Osteocyte (in vitro differentiated cells): ENCODE measurements around the gene GATA2. TPM values are rescaled to one million over a fixed set of nuclear protein-coding genes. Genes with fewer than 3 reads are reported as not detected.

Experiments used
- DNase-seq: peaks from one replicate; pipeline ENCODE4 v3.0.0; 2021; ENCODE audit warnings: mixed read lengths; ENCODE audit not compliant: unreplicated experiment; ENCODE audit errors: extremely low spot score
- H3K27ac Mint-ChIP-seq: one replicate; pipeline ENCODE4 v1.8.0; 2021; ENCODE audit warnings: mild to moderate bottlenecking, mixed read lengths; ENCODE audit not compliant: unreplicated experiment
- H3K27me3 Mint-ChIP-seq: one replicate; pipeline ENCODE4 v1.8.0; 2021; ENCODE audit warnings: mixed read lengths; ENCODE audit not compliant: unreplicated experiment
- H3K36me3 Mint-ChIP-seq: one replicate; pipeline ENCODE4 v1.8.0; 2021; ENCODE audit warnings: mixed read lengths; ENCODE audit not compliant: unreplicated experiment
- H3K4me1 Mint-ChIP-seq: one replicate; pipeline ENCODE4 v1.8.0; 2021; ENCODE audit warnings: mixed read lengths; ENCODE audit not compliant: unreplicated experiment
- H3K4me3 Mint-ChIP-seq: one replicate; pipeline ENCODE4 v1.8.0; 2021; ENCODE audit warnings: mild to moderate bottlenecking, moderate library complexity, mixed read lengths; ENCODE audit not compliant: unreplicated experiment
- H3K9me3 Mint-ChIP-seq: one replicate; pipeline ENCODE4 v1.8.0; 2021; ENCODE audit warnings: mixed read lengths; ENCODE audit not compliant: unreplicated experiment
- total RNA-seq: library from RNA; stranded (reverse); gene quantifications from 2 replicates; pipeline ENCODE4 v1.2.1, GENCODE V29; 2021
- TF ChIP-seq, protein P1 (sequence below): fragments of 200-600 bp; sonication (generic); IDR thresholded peaks from 2 replicates; pipeline ENCODE4 v1.5.0; 2021; ENCODE audit warnings: antibody characterized with exemption, mild to moderate bottlenecking, moderate library complexity

The GATA2 gene
- total RNA-seq, 1 donor from 2014 or later, result 0.67 TPM

DNA sequence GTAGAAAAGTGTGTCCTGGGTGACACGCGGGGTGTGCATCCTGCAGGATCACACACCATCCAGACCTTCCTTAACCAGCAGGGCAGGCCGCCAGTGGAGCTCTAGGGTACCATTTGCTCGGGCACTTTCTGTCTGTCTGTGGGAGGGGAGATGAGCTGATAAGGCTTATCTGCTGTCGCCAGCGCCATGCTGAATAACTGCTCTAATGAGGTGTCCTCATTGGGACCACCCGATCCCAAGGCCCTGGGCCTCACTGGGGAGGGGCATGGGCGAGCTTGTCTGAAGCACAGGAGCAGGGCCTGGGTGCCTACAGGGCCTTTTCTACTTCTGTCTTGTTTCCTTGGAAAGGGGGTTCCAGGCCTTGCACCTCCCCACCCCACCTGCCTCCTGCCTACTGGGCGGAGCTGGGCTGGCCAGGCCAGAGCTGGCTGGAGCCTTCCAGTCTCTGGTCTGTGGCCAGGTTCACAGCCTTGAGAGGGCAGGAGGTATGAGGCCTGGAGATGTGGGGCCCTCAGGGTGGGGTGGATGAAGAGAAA is 2.5 kb upstream of the GATA2 start:
- no peaks in the 10 kb centered on the region for H3K9me3 Mint-ChIP-seq
- H3K27me3 Mint-ChIP-seq, result peaks cover 34% of the 10 kb centered on the region
- TF ChIP-seq, protein P1, sequence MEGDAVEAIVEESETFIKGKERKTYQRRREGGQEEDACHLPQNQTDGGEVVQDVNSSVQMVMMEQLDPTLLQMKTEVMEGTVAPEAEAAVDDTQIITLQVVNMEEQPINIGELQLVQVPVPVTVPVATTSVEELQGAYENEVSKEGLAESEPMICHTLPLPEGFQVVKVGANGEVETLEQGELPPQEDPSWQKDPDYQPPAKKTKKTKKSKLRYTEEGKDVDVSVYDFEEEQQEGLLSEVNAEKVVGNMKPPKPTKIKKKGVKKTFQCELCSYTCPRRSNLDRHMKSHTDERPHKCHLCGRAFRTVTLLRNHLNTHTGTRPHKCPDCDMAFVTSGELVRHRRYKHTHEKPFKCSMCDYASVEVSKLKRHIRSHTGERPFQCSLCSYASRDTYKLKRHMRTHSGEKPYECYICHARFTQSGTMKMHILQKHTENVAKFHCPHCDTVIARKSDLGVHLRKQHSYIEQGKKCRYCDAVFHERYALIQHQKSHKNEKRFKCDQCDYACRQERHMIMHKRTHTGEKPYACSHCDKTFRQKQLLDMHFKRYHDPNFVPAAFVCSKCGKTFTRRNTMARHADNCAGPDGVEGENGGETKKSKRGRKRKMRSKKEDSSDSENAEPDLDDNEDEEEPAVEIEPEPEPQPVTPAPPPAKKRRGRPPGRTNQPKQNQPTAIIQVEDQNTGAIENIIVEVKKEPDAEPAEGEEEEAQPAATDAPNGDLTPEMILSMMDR, result no peak
- H3K4me3 Mint-ChIP-seq, result no peak overlapping the region
- no peaks in the 10 kb centered on the region for H3K36me3 Mint-ChIP-seq
- DNase-seq, result peak; percentile 83
- H3K4me1 Mint-ChIP-seq, result peaks cover 7% of the 10 kb centered on the region
- H3K27ac Mint-ChIP-seq, result no peak overlapping the region

DNA sequence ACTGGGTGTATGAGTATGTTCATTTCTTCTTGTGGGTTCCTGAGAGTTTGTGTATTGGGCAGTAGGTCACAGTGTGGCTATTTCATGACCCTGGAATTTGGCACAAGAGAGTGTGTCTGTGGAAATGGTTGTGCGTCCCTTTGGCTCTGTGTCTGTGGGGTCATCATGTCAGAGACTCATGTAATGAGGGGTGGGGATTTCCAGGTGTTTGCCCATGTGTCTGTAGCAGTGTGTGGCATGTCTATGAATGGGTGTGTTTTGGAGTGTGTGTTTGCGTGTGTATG is 1.3 kb upstream of the GATA2 start:
- no peak overlapping the region for H3K27ac Mint-ChIP-seq
- TF ChIP-seq, protein P1, result no peak

DNA sequence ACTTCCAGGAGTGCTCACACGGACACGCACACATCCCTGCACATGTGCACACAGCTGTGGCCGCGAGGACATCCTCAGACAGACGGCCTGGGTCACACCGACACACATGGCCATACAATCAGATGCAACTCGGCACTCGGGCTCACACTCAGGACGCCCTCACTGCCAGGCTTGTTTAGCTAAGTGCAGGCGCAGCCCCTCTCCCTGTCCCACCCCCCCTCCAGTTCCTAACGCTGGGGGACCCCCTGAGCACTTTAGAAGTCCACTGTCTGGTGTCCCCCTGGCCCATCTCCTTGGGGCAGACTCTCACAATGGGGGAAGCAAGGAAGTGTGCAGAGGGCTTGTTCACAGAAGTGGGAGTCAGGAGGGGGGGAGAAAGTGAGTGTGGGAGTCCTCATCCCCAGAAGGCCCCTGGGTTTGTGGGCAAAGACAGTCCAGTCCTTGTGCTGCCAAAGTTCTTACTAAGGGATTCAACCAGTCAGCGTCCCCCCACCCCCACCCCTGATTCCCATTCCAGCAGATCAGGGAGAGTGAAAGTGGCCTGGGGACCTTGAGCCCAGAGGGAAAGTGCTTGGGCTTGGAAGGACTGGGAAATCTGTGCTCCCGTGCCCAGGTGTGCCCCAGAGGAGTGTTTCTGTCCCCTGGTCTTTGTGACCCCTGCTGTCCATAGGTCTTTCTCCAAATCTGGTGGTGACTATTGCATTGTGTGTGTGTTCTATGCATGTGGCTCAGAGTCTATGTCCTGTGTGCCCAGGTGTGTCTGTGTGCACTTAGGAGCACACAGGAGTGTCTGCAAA is 767 bp upstream of the GATA2 start:
- Mint-ChIP-seq H3K4me3 (peak overlapping the region; percentile 2), H3K27ac (no peak overlapping the region), H3K4me1 (peaks cover 15% of the 10 kb centered on the region)

More for the DNA sequence above, 1.3 kb upstream of the GATA2 start:
- no peaks in the 10 kb centered on the region for H3K36me3 Mint-ChIP-seq
- no peaks in the 10 kb centered on the region for H3K9me3 Mint-ChIP-seq
- H3K27me3 Mint-ChIP-seq, result peaks cover 44% of the 10 kb centered on the region
- H3K4me1 Mint-ChIP-seq, result peaks cover 15% of the 10 kb centered on the region
- H3K4me3 Mint-ChIP-seq, result no peak overlapping the region
- peak; percentile 23 for DNase-seq

DNA sequence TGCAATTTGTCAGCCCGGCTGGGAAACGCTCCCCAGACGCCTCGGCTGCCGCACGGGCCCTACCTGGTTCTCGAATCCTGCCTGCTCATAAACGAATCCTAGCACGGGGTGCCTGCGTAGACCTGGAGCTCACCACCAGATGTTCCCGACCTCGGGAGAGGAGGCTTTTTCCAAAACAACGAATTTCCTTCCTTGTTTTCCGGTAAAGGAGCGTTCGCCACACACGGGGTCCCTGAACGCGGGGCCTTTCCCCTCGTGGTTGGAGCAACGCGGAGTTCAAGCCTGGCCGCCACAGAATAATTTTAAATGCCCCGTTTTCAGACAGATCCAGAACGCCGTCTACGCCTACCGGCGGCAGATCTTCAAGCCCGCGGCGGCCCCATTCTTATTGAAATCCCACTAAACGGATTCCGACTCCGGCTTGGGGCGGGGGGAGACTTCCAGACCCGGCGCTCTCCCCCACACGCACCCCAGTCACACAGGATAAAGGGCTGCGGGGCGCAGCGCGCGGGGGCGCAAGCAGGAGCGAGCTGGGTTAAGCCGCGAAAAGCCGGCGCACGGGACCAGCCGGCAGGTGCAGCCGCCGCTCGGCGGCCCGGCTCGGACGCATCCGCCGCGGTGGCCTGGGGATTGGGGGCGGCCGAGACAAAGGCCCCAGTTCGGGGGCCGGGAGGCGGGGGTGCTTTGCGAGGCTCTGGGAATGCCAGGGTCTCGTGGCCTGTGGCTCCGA is 895 bp downstream of the GATA2 start:
- no peak overlapping the region for H3K4me3 Mint-ChIP-seq
- no peak overlapping the region for H3K27ac Mint-ChIP-seq
- H3K36me3 Mint-ChIP-seq, result no peaks in the 10 kb centered on the region
- peaks cover 48% of the 10 kb centered on the region for H3K27me3 Mint-ChIP-seq
- peak; percentile 84 for DNase-seq
- TF ChIP-seq, protein P1, result no peak
- H3K9me3 Mint-ChIP-seq, result no peaks in the 10 kb centered on the region
- H3K4me1 Mint-ChIP-seq, result peaks cover 19% of the 10 kb centered on the region

More for the DNA sequence above, 767 bp upstream of the GATA2 start:
- DNase-seq, result peak; percentile 64
- TF ChIP-seq, protein P1, result no peak
- Mint-ChIP-seq H3K27me3 (peaks cover 44% of the 10 kb centered on the region), H3K36me3 (no peaks in the 10 kb centered on the region), H3K9me3 (no peaks in the 10 kb centered on the region)

DNA sequence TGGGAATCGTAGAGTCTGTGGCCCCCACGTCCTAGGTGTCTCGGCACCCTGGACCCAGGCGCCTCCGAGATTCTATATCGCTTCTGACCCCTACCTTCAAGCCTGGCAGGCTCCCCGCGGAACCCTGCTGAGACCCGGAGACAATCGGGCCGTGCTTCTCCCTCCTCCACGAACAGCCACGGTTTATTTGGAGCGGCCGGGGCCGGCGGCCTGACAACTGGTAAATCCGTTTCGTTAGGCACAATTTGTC is 1.4 kb downstream of the GATA2 start:
- no peaks in the 10 kb centered on the region for H3K9me3 Mint-ChIP-seq
- H3K4me3 Mint-ChIP-seq, result no peak overlapping the region
- peak; percentile 82 for DNase-seq
- H3K4me1 Mint-ChIP-seq, result peaks cover 22% of the 10 kb centered on the region
- peaks cover 49% of the 10 kb centered on the region for H3K27me3 Mint-ChIP-seq
- no peaks in the 10 kb centered on the region for H3K36me3 Mint-ChIP-seq
- H3K27ac Mint-ChIP-seq, result no peak overlapping the region
- TF ChIP-seq, protein P1, result no peak
